IgD-negative memory B cell (primary cell): ENCODE data around the gene TLE7. TPM values are rescaled to one million over a fixed set of nuclear protein-coding genes. Genes with fewer than 3 reads are reported as not detected.
A peak's percentile ranks its signal among the peaks of the same experiment; 100 is the strongest.

Experiments
- H3K27ac Mint-ChIP-seq, 3 donors: one replicate each; pipeline ENCODE4 v1.8.0; 2020 to 2022; ENCODE audit warnings: mild to moderate bottlenecking in 3 of 3, mixed read lengths in 3 of 3, moderate library complexity in 1 of 3
- H3K27me3 Mint-ChIP-seq: one replicate; pipeline ENCODE4 v1.8.0; 2021; ENCODE audit warnings: mixed read lengths
- H3K36me3 Mint-ChIP-seq: one replicate; pipeline ENCODE4 v1.8.0; 2020; ENCODE audit warnings: mild to moderate bottlenecking, mixed read lengths
- H3K4me1 Mint-ChIP-seq, 3 donors: one replicate each; pipeline ENCODE4 v1.8.0; 2020 to 2022; ENCODE audit warnings: mixed read lengths in 3 of 3, mild to moderate bottlenecking in 1 of 3
- H3K4me3 Mint-ChIP-seq, 4 donors: one replicate each; pipeline ENCODE4 v1.8.0; 2020 to 2022; ENCODE audit warnings: mild to moderate bottlenecking in 4 of 4, mixed read lengths in 4 of 4, moderate library complexity in 3 of 4
- H3K9me3 Mint-ChIP-seq, 3 donors: one replicate each; pipeline ENCODE4 v1.8.0; 2020 to 2021; ENCODE audit warnings: mixed read lengths in 3 of 3, mild to moderate bottlenecking in 1 of 3
- polyA plus RNA-seq: library from polyadenylated mRNA; unstranded; fragments of 300-500 nt; fragmentation: Illumina TruSeq; gene quantifications from one replicate; pipeline ENCODE4 v1.2.3, GENCODE V29; 2021

Gene TLE7
- polyA plus RNA-seq, 1 donor from 2014 or later = not detected

- Mint-ChIP-seq H3K9me3 (peaks cover 0 to 3% (median 0%) of the 10 kb centered on the region in 3 donors), H3K27me3 (peaks cover 15% of the 10 kb centered on the region), H3K27ac (no peak overlapping the region), H3K36me3 (peaks cover 2% of the 10 kb centered on the region), H3K4me3 (no peak overlapping the region), H3K4me1 (peaks cover 0 to 3% (median 0%) of the 10 kb centered on the region in 3 donors)
Measured at GRCh38 chr16:71431991-71432390, 9.9 kb downstream of the TLE7 start.

GRCh38 chr16:71431176-71431575, 10.7 kb downstream of the TLE7 start:
- H3K27ac Mint-ChIP-seq = no peak overlapping the region
- H3K27me3 Mint-ChIP-seq = peaks cover 21% of the 10 kb centered on the region
- peaks cover 0 to 7% (median 0%) of the 10 kb centered on the region in 3 donors for H3K9me3 Mint-ChIP-seq
- H3K36me3 Mint-ChIP-seq = peaks cover 2% of the 10 kb centered on the region
- H3K4me3 Mint-ChIP-seq = no peak overlapping the region
- H3K4me1 Mint-ChIP-seq = peaks cover 0 to 8% (median 6%) of the 10 kb centered on the region in 3 donors

GRCh38 chr16:71430744-71431143, 11.1 kb downstream of the TLE7 start:
- Mint-ChIP-seq H3K36me3 (peaks cover 2% of the 10 kb centered on the region), H3K27me3 (peaks cover 25% of the 10 kb centered on the region), H3K4me1 (peaks cover 0 to 8% (median 7%) of the 10 kb centered on the region in 3 donors), H3K27ac (no peak overlapping the region), H3K9me3 (peaks cover 0 to 7% (median 0%) of the 10 kb centered on the region in 3 donors), H3K4me3 (no peak overlapping the region)

GRCh38 chr16:71429581-71429980, 12.3 kb downstream of the TLE7 start:
- Mint-ChIP-seq H3K4me1 (peaks cover 0 to 8% (median 7%) of the 10 kb centered on the region in 3 donors), H3K4me3 (no peak overlapping the region), H3K36me3 (peaks cover 2% of the 10 kb centered on the region), H3K9me3 (peaks cover 0 to 7% (median 0%) of the 10 kb centered on the region in 3 donors), H3K27ac (no peak overlapping the region), H3K27me3 (peaks cover 35% of the 10 kb centered on the region)

- peaks cover 38% of the 10 kb centered on the region for H3K27me3 Mint-ChIP-seq
- no peak overlapping the region for H3K4me3 Mint-ChIP-seq
- peaks cover 2% of the 10 kb centered on the region for H3K36me3 Mint-ChIP-seq
- peaks cover 0 to 8% (median 7%) of the 10 kb centered on the region in 3 donors for H3K4me1 Mint-ChIP-seq
- no peak overlapping the region for H3K27ac Mint-ChIP-seq
- peaks cover 0 to 7% (median 0%) of the 10 kb centered on the region in 3 donors for H3K9me3 Mint-ChIP-seq
Measured at GRCh38 chr16:71428883-71429282, 13.0 kb downstream of the TLE7 start.

- H3K9me3 Mint-ChIP-seq = peaks cover 0 to 6% (median 0%) of the 10 kb centered on the region in 3 donors
- peaks cover 0 to 8% (median 7%) of the 10 kb centered on the region in 3 donors for H3K4me1 Mint-ChIP-seq
- peaks cover 2% of the 10 kb centered on the region for H3K36me3 Mint-ChIP-seq
- H3K4me3 Mint-ChIP-seq = no peak overlapping the region
- peaks cover 39% of the 10 kb centered on the region for H3K27me3 Mint-ChIP-seq
- no peak overlapping the region for H3K27ac Mint-ChIP-seq
Measured at GRCh38 chr16:71428385-71428784, 13.5 kb downstream of the TLE7 start.

- Mint-ChIP-seq H3K27me3 (peaks cover 43% of the 10 kb centered on the region), H3K27ac (peak overlapping the region in 1 of 3 donors; percentile 94), H3K4me3 (peak overlapping the region in 2 of 4 donors; percentile 14 to 79), H3K9me3 (peaks cover 0 to 6% (median 0%) of the 10 kb centered on the region in 3 donors), H3K4me1 (peaks cover 0 to 8% (median 7%) of the 10 kb centered on the region in 3 donors), H3K36me3 (peaks cover 2% of the 10 kb centered on the region)
Measured at GRCh38 chr16:71426880-71427615, 14.8 kb downstream of the TLE7 start.

- H3K36me3 Mint-ChIP-seq = peaks cover 2% of the 10 kb centered on the region
Measured at GRCh38 chr16:71426069-71426879, 15.6 kb downstream of the TLE7 start.

GRCh38 chr16:71425746-71426068, 16.1 kb downstream of the TLE7 start:
- peaks cover 0 to 8% (median 7%) of the 10 kb centered on the region in 3 donors for H3K4me1 Mint-ChIP-seq
- peaks cover 0 to 6% (median 0%) of the 10 kb centered on the region in 3 donors for H3K9me3 Mint-ChIP-seq
- no peak overlapping the region for H3K4me3 Mint-ChIP-seq
- H3K27me3 Mint-ChIP-seq = peaks cover 36% of the 10 kb centered on the region
- no peak overlapping the region for H3K27ac Mint-ChIP-seq
- H3K36me3 Mint-ChIP-seq = peaks cover 2% of the 10 kb centered on the region

More at GRCh38 chr16:71426069-71426879, 15.6 kb downstream of the TLE7 start:
- Mint-ChIP-seq H3K27me3 (peaks cover 39% of the 10 kb centered on the region), H3K9me3 (peaks cover 0 to 6% (median 0%) of the 10 kb centered on the region in 3 donors), H3K27ac (peak overlapping the region in 1 of 3 donors; percentile 94), H3K4me3 (peak overlapping the region; percentile 12 to 79 (median 44)), H3K4me1 (peaks cover 0 to 8% (median 7%) of the 10 kb centered on the region in 3 donors)

GRCh38 chr16:71424626-71425025, 17.2 kb downstream of the TLE7 start:
- peaks cover 0 to 8% (median 7%) of the 10 kb centered on the region in 3 donors for H3K4me1 Mint-ChIP-seq
- peaks cover 0 to 6% (median 0%) of the 10 kb centered on the region in 3 donors for H3K9me3 Mint-ChIP-seq
- H3K27me3 Mint-ChIP-seq = peaks cover 33% of the 10 kb centered on the region
- H3K36me3 Mint-ChIP-seq = peaks cover 2% of the 10 kb centered on the region
- H3K27ac Mint-ChIP-seq = no peak overlapping the region
- peak overlapping the region in 1 of 4 donors; percentile 28 for H3K4me3 Mint-ChIP-seq

- Mint-ChIP-seq H3K27ac (peak overlapping the region in 1 of 3 donors; percentile 21), H3K4me3 (no peak overlapping the region), H3K9me3 (peaks cover 0 to 6% (median 0%) of the 10 kb centered on the region in 3 donors), H3K36me3 (peaks cover 2% of the 10 kb centered on the region), H3K27me3 (peaks cover 33% of the 10 kb centered on the region), H3K4me1 (peaks cover 0 to 8% (median 7%) of the 10 kb centered on the region in 3 donors)
Measured at GRCh38 chr16:71423865-71424264, 18.0 kb downstream of the TLE7 start.

GRCh38 chr16:71423016-71423415, 18.8 kb downstream of the TLE7 start:
- H3K27me3 Mint-ChIP-seq = peaks cover 35% of the 10 kb centered on the region
- H3K4me3 Mint-ChIP-seq = no peak overlapping the region
- H3K4me1 Mint-ChIP-seq = peaks cover 0 to 8% (median 7%) of the 10 kb centered on the region in 3 donors
- H3K9me3 Mint-ChIP-seq = peaks cover 0 to 4% (median 0%) of the 10 kb centered on the region in 3 donors
- peaks cover 2% of the 10 kb centered on the region for H3K36me3 Mint-ChIP-seq
- H3K27ac Mint-ChIP-seq = no peak overlapping the region

- H3K4me3 Mint-ChIP-seq = no peak overlapping the region
- H3K27me3 Mint-ChIP-seq = peaks cover 34% of the 10 kb centered on the region
- H3K36me3 Mint-ChIP-seq = peaks cover 1% of the 10 kb centered on the region
- H3K4me1 Mint-ChIP-seq = peaks cover 1 to 7% (median 5%) of the 10 kb centered on the region in 3 donors
- H3K27ac Mint-ChIP-seq = no peak overlapping the region
- H3K9me3 Mint-ChIP-seq = peaks cover 0 to 4% (median 0%) of the 10 kb centered on the region in 3 donors
Measured at GRCh38 chr16:71421911-71422310, 19.9 kb downstream of the TLE7 start.

- H3K4me1 Mint-ChIP-seq = peaks cover 0 to 5% (median 4%) of the 10 kb centered on the region in 3 donors
- peaks cover 23% of the 10 kb centered on the region for H3K27me3 Mint-ChIP-seq
- no peaks in the 10 kb centered on the region for H3K9me3 Mint-ChIP-seq
- H3K27ac Mint-ChIP-seq = no peak overlapping the region
- H3K4me3 Mint-ChIP-seq = no peak overlapping the region
- H3K36me3 Mint-ChIP-seq = peaks cover 1% of the 10 kb centered on the region
Measured at GRCh38 chr16:71414038-71414437, 27.8 kb downstream of the TLE7 start.

- H3K27me3 Mint-ChIP-seq = peaks cover 21% of the 10 kb centered on the region
Measured at GRCh38 chr16:71413341-71413740, 28.5 kb downstream of the TLE7 start.

More at GRCh38 chr16:71413341-71413740, 28.5 kb downstream of the TLE7 start:
- Mint-ChIP-seq H3K4me3 (no peak overlapping the region), H3K4me1 (peaks cover 0 to 5% (median 5%) of the 10 kb centered on the region in 3 donors), H3K27ac (peak overlapping the region in 1 of 3 donors; percentile 35), H3K9me3 (no peaks in the 10 kb centered on the region), H3K36me3 (peaks cover 1% of the 10 kb centered on the region)
